ENCODE data around the gene PSMD13.

PSMD13 gene

GRCh38 chr11:272195-272930 lies 35.6 kb downstream of the PSMD13 start:
- no peak overlapping the region for H3K9ac ChIP-seq (ENCODE audit: low read length)
- H3K9me3 ChIP-seq (ENCODE audit: control insufficient read depth, low read length): no peaks in the 10 kb centered on the region
- H3K4me3 ChIP-seq (ENCODE audit: low read length): no peak overlapping the region
- H3K4me1 ChIP-seq (ENCODE audit: control insufficient read depth, insufficient read depth, low read length): peaks cover 3% of the 10 kb centered on the region
- H3K36me3 ChIP-seq (ENCODE audit: control insufficient read depth, insufficient read depth, low read length): no peaks in the 10 kb centered on the region
- peaks cover 6% of the 10 kb centered on the region for H3K27me3 ChIP-seq (ENCODE audit: control insufficient read depth, insufficient read depth, low read length)

GRCh38 chr11:272931-273198 lies 36.1 kb downstream of the PSMD13 start:
- Histone ChIP-seq H3K9me3 (ENCODE audit: control insufficient read depth, low read length) (no peaks in the 10 kb centered on the region), H3K36me3 (ENCODE audit: control insufficient read depth, insufficient read depth, low read length) (no peaks in the 10 kb centered on the region), H3K9ac (ENCODE audit: low read length) (no peak overlapping the region), H3K27me3 (ENCODE audit: control insufficient read depth, insufficient read depth, low read length) (peaks cover 9% of the 10 kb centered on the region), H3K4me1 (ENCODE audit: control insufficient read depth, insufficient read depth, low read length) (peaks cover 3% of the 10 kb centered on the region), H3K4me3 (ENCODE audit: low read length) (no peak overlapping the region)

GRCh38 chr11:276219-276618 lies 39.4 kb downstream of the PSMD13 start:
- Histone ChIP-seq H3K36me3 (ENCODE audit: control insufficient read depth, insufficient read depth, low read length) (no peaks in the 10 kb centered on the region), H3K27me3 (ENCODE audit: control insufficient read depth, insufficient read depth, low read length) (peaks cover 43% of the 10 kb centered on the region), H3K4me1 (ENCODE audit: control insufficient read depth, insufficient read depth, low read length) (peaks cover 15% of the 10 kb centered on the region), H3K4me3 (ENCODE audit: low read length) (no peak overlapping the region), H3K9ac (ENCODE audit: low read length) (no peak overlapping the region), H3K9me3 (ENCODE audit: control insufficient read depth, low read length) (no peaks in the 10 kb centered on the region)

GRCh38 chr11:278001-278951 lies 41.5 kb downstream of the PSMD13 start, which contains the start of gene NLRP6:
Gene NLRP6 (plus strand): TSS chr11:278407. CDS start chr11:278570, 163 bp downstream.
- H3K4me3 ChIP-seq (ENCODE audit: low read length): no peak within 1 kb of the TSS
- H3K9ac ChIP-seq (ENCODE audit: low read length): no peak within 1 kb of the TSS
- peaks cover 56% of the 10 kb centered on the region for H3K27me3 ChIP-seq (ENCODE audit: control insufficient read depth, insufficient read depth, low read length)
- H3K9me3 ChIP-seq (ENCODE audit: control insufficient read depth, low read length): no peaks in the 10 kb centered on the region
- peaks cover 15% of the 10 kb centered on the region for H3K4me1 ChIP-seq (ENCODE audit: control insufficient read depth, insufficient read depth, low read length)
- no peaks in the 10 kb centered on the region for H3K36me3 ChIP-seq (ENCODE audit: control insufficient read depth, insufficient read depth, low read length)

GRCh38 chr11:279040-279965 lies 42.5 kb downstream of the PSMD13 start:
- no peaks in the 10 kb centered on the region for H3K36me3 ChIP-seq (ENCODE audit: control insufficient read depth, insufficient read depth, low read length)
- H3K4me1 ChIP-seq (ENCODE audit: control insufficient read depth, insufficient read depth, low read length): peaks cover 15% of the 10 kb centered on the region
- H3K9me3 ChIP-seq (ENCODE audit: control insufficient read depth, low read length): no peaks in the 10 kb centered on the region
- H3K27me3 ChIP-seq (ENCODE audit: control insufficient read depth, insufficient read depth, low read length): peaks cover 62% of the 10 kb centered on the region
- no peak overlapping the region for H3K9ac ChIP-seq (ENCODE audit: low read length)
- no peak overlapping the region for H3K4me3 ChIP-seq (ENCODE audit: low read length)

GRCh38 chr11:279966-280705 lies 43.4 kb downstream of the PSMD13 start:
- no peaks in the 10 kb centered on the region for H3K36me3 ChIP-seq (ENCODE audit: control insufficient read depth, insufficient read depth, low read length)
- no peak overlapping the region for H3K9ac ChIP-seq (ENCODE audit: low read length)
- H3K4me3 ChIP-seq (ENCODE audit: low read length): no peak overlapping the region
- no peaks in the 10 kb centered on the region for H3K9me3 ChIP-seq (ENCODE audit: control insufficient read depth, low read length)
- peaks cover 66% of the 10 kb centered on the region for H3K27me3 ChIP-seq (ENCODE audit: control insufficient read depth, insufficient read depth, low read length)
- H3K4me1 ChIP-seq (ENCODE audit: control insufficient read depth, insufficient read depth, low read length): peaks cover 15% of the 10 kb centered on the region

- Histone ChIP-seq H3K27me3 (ENCODE audit: control insufficient read depth, insufficient read depth, low read length) (peaks cover 73% of the 10 kb centered on the region), H3K4me3 (ENCODE audit: low read length) (no peak overlapping the region), H3K4me1 (ENCODE audit: control insufficient read depth, insufficient read depth, low read length) (peaks cover 15% of the 10 kb centered on the region), H3K36me3 (ENCODE audit: control insufficient read depth, insufficient read depth, low read length) (no peaks in the 10 kb centered on the region), H3K9ac (ENCODE audit: low read length) (no peak overlapping the region), H3K9me3 (ENCODE audit: control insufficient read depth, low read length) (no peaks in the 10 kb centered on the region)
Observed at GRCh38 chr11:280706-281485, 44.1 kb downstream of the PSMD13 start.

- Histone ChIP-seq H3K9me3 (ENCODE audit: control insufficient read depth, low read length) (no peaks in the 10 kb centered on the region), H3K9ac (ENCODE audit: low read length) (no peak overlapping the region), H3K36me3 (ENCODE audit: control insufficient read depth, insufficient read depth, low read length) (no peaks in the 10 kb centered on the region), H3K27me3 (ENCODE audit: control insufficient read depth, insufficient read depth, low read length) (peaks cover 79% of the 10 kb centered on the region), H3K4me3 (ENCODE audit: low read length) (no peak overlapping the region), H3K4me1 (ENCODE audit: control insufficient read depth, insufficient read depth, low read length) (peaks cover 15% of the 10 kb centered on the region)
Observed at GRCh38 chr11:281486-282161, 44.8 kb downstream of the PSMD13 start.

GRCh38 chr11:282171-282570 lies 45.4 kb downstream of the PSMD13 start:
- no peaks in the 10 kb centered on the region for H3K36me3 ChIP-seq (ENCODE audit: control insufficient read depth, insufficient read depth, low read length)
- H3K9ac ChIP-seq (ENCODE audit: low read length): no peak overlapping the region
- H3K27me3 ChIP-seq (ENCODE audit: control insufficient read depth, insufficient read depth, low read length): peaks cover 81% of the 10 kb centered on the region
- H3K9me3 ChIP-seq (ENCODE audit: control insufficient read depth, low read length): no peaks in the 10 kb centered on the region
- H3K4me3 ChIP-seq (ENCODE audit: low read length): no peak overlapping the region
- peaks cover 15% of the 10 kb centered on the region for H3K4me1 ChIP-seq (ENCODE audit: control insufficient read depth, insufficient read depth, low read length)

- H3K4me1 ChIP-seq (ENCODE audit: control insufficient read depth, insufficient read depth, low read length): peaks cover 15% of the 10 kb centered on the region
- H3K27me3 ChIP-seq (ENCODE audit: control insufficient read depth, insufficient read depth, low read length): peaks cover 85% of the 10 kb centered on the region
- H3K4me3 ChIP-seq (ENCODE audit: low read length): no peak overlapping the region
- no peaks in the 10 kb centered on the region for H3K36me3 ChIP-seq (ENCODE audit: control insufficient read depth, insufficient read depth, low read length)
- H3K9me3 ChIP-seq (ENCODE audit: control insufficient read depth, low read length): no peaks in the 10 kb centered on the region
- no peak overlapping the region for H3K9ac ChIP-seq (ENCODE audit: low read length)
Observed at GRCh38 chr11:282630-283360, 46.0 kb downstream of the PSMD13 start.
